Medulla oblongata (tissue), 1 donor: ENCODE results near the gene TMEM145.

Experiments
- DNase-seq: peaks from one replicate; pipeline ENCODE4 v3.0.0-alpha.2; 2015; ENCODE audit errors: extremely low spot score

TMEM145 gene

GRCh38 chr19:42361545-42361910, 48.4 kb downstream of the TMEM145 start:
- DNase-seq = no peak

- no peak for DNase-seq
Measured at GRCh38 chr19:42362342-42362741, 49.2 kb downstream of the TMEM145 start.

- DNase-seq = no peak
Measured at GRCh38 chr19:42362891-42363440, 49.9 kb downstream of the TMEM145 start.

GRCh38 chr19:42363614-42364346, 50.7 kb downstream of the TMEM145 start:
- DNase-seq = peak; percentile 68

- DNase-seq = no peak
Measured at GRCh38 chr19:42366673-42367072, 53.6 kb downstream of the TMEM145 start.

- no peak for DNase-seq
Measured at GRCh38 chr19:42367929-42368328, 54.8 kb downstream of the TMEM145 start.

GRCh38 chr19:42368360-42368759, 55.3 kb downstream of the TMEM145 start:
- no peak for DNase-seq

- DNase-seq = no peak
Measured at GRCh38 chr19:42368765-42369164, 55.7 kb downstream of the TMEM145 start.

- DNase-seq = no peak
Measured at GRCh38 chr19:42369433-42370067, 56.4 kb downstream of the TMEM145 start.

- no peak for DNase-seq
Measured at GRCh38 chr19:42370068-42370520, 57.0 kb downstream of the TMEM145 start.

- DNase-seq = no peak
Measured at GRCh38 chr19:42370626-42371175, 57.6 kb downstream of the TMEM145 start.
